K562 (cell line): ENCODE measurements around the gene RASGRP1. TPM values are rescaled to one million over a fixed set of nuclear protein-coding genes. Genes with fewer than 3 reads are reported as not detected.

Source experiments
- CREB3L1 ChIP-seq: fragments of 450-650 bp; IDR thresholded peaks from 2 replicates; pipeline ENCODE4 v1.6.1; 2014; ENCODE audit warnings: low read depth, mild to moderate bottlenecking, moderate library complexity, borderline replicate concordance
- E2F1 ChIP-seq: sonication (generic); formaldehyde crosslinking; IDR thresholded peaks from 2 replicates; pipeline ENCODE4 v1.8.1; 2023; ENCODE audit warnings: mild to moderate bottlenecking, missing genetic modification reagents, moderate library complexity
- ELF1 ChIP-seq: fragments of 200-800 bp; sonication (Bioruptor generic); IDR thresholded peaks from 2 replicates; pipeline ENCODE4 v1.6.1; 2016; ENCODE audit warnings: missing genetic modification characterization, missing compliant biosample characterization
- FOSL1 ChIP-seq: fragments of 200-800 bp; sonication (Bioruptor generic); conservative IDR thresholded peaks from 2 replicates; pipeline ENCODE4 v1.6.1; 2016; ENCODE audit warnings: missing genetic modification characterization, missing compliant biosample characterization
- HMGN3 ChIP-seq: IDR thresholded peaks from 2 replicates; pipeline ENCODE4 v1.6.1; 2011; ENCODE audit warnings: borderline replicate concordance, low read depth, mild to moderate bottlenecking, mixed read lengths, low read length; ENCODE audit not compliant: insufficient read length; ENCODE audit errors: extremely low read depth
- SMAD3 ChIP-seq: fragments of 450-650 bp; formaldehyde crosslinking; conservative IDR thresholded peaks from 2 replicates; pipeline ENCODE4 v1.4.0; 2020; ENCODE audit warnings: mild to moderate bottlenecking
- SRSF1 ChIP-seq: fragments of 200-400 bp; formaldehyde crosslinking; IDR thresholded peaks from 2 replicates; pipeline ENCODE4 v1.6.1; 2017; ENCODE audit warnings: mild to moderate bottlenecking, low read depth, low read length, moderate library complexity
- TBL1XR1 ChIP-seq, 2 experiments: IDR thresholded peaks; 2 replicates each; pipeline ENCODE4 v1.6.1; 2012; ENCODE audit warnings: improper control_type of control experiment in 2 of 2, low read length in 2 of 2, mild to moderate bottlenecking in 1 of 2
- TEAD4 ChIP-seq, 2 experiments: sonication (generic) in 1 of 2; formaldehyde crosslinking in 1 of 2; IDR thresholded peaks; 2 replicates each; pipeline versions ENCODE4 v1.6.1 to v1.8.0; 2012 to 2022; ENCODE audit warnings: borderline replicate concordance in 1 of 2, inconsistent platforms in 1 of 2, low read length in 1 of 2, mild to moderate bottlenecking in 1 of 2, missing genetic modification reagents in 1 of 2
- ZBTB1 ChIP-seq: sonication (generic); formaldehyde crosslinking; IDR thresholded peaks from 2 replicates; pipeline ENCODE4 v1.8.1; 2023; ENCODE audit warnings: missing genetic modification reagents, low read depth, mild to moderate bottlenecking, borderline replicate concordance
- ZFP30 ChIP-seq: fragments of 250-450 bp; sonication (Bioruptor Pico); IDR thresholded peaks from 2 replicates; pipeline ENCODE4 v1.8.0; 2022; ENCODE audit warnings: moderate library complexity, mild to moderate bottlenecking, inconsistent platforms, borderline replicate concordance
- ZNF143 ChIP-seq: sonication (generic); formaldehyde crosslinking; IDR thresholded peaks from 2 replicates; pipeline ENCODE4 v1.9.0; 2022; ENCODE audit warnings: mild to moderate bottlenecking, missing genetic modification reagents
- ZNF512 ChIP-seq: IDR thresholded peaks from 2 replicates; pipeline ENCODE4 v1.6.1; 2016; ENCODE audit warnings: missing genetic modification characterization, missing compliant biosample characterization
- ZNF699 ChIP-seq: fragments of 250-450 bp; sonication (Bioruptor Pico); IDR thresholded peaks from 2 replicates; pipeline ENCODE4 v1.8.0; 2021; ENCODE audit warnings: mild to moderate bottlenecking, moderate library complexity; ENCODE audit not compliant: insufficient replicate concordance
- polyA plus RNA-seq, 8 experiments: library from polyadenylated mRNA; depleted of rRNA in 4 of 8; stranded (reverse) in 5 of 8; unstranded in 3 of 8; fragments of >200 nt; fragmentation: Nextera tagmentation in 2 of 8; fragmentation: Illumina TruSeq in 1 of 8; extraction: Ambion mirVana in 2 of 8; extraction: Trizol in 1 of 8; gene quantifications; 2 replicates each; pipeline versions ENCODE4 v1.2.1 to v1.2.3, GENCODE V29; 2011 to 2014; ENCODE audit warnings: inconsistent platforms in 1 of 8, missing spikeins in 1 of 8
- total RNA-seq, 7 experiments: library from RNA; depleted of rRNA in 6 of 7; stranded (reverse); fragments of >200 nt in 6 of 7; fragmentation: Illumina TruSeq in 2 of 7; extraction: Trizol in 2 of 7; gene quantifications; 2 replicates each; pipeline versions ENCODE4 v1.2.1 to v1.2.3, GENCODE V29; 2011 to 2021; ENCODE audit warnings: low replicate concordance in 1 of 7
- TF ChIP-seq, protein P1 (sequence below): sonication (generic); formaldehyde crosslinking; IDR thresholded peaks from 2 replicates; pipeline ENCODE4 v1.8.1; 2023; ENCODE audit warnings: missing genetic modification reagents, mild to moderate bottlenecking, borderline replicate concordance

Gene RASGRP1
- total and polyA plus RNA-seq, 9 of the 15 experiments (the other 6 are each of a cell fraction or from before 2014, with no cell fraction given), result 0.14 to 0.72 (median 0.31) TPM

- TF ChIP-seq E2F1, result no peak
- TF ChIP-seq HMGN3, result no peak
- no peak for TF ChIP-seq ZNF699 (CRISPR knock-in tag)
- no peak for TF ChIP-seq TBL1XR1 (IDR thresholded peaks at IDR 0.05; ENCODE audit: low read length in 2 of 2)
- no peak for TF ChIP-seq TEAD4 (IDR thresholded peaks at IDR 0.05; ENCODE audit: low read length)
- TF ChIP-seq TEAD4 (CRISPR knock-in tag; IDR thresholded peaks at IDR 0.05; ENCODE audit: borderline replicate concordance), result no peak
- TF ChIP-seq SMAD3 (CRISPR knock-in tag), result no peak
- no peak for TF ChIP-seq CREB3L1
- TF ChIP-seq SRSF1, result no peak
- no peak for TF ChIP-seq FOSL1 (tag)
- TF ChIP-seq ZFP30 (CRISPR knock-in tag), result no peak
- TF ChIP-seq ELF1 (tag), result no peak
- TF ChIP-seq ZBTB1, result no peak
- TF ChIP-seq, protein P1, sequence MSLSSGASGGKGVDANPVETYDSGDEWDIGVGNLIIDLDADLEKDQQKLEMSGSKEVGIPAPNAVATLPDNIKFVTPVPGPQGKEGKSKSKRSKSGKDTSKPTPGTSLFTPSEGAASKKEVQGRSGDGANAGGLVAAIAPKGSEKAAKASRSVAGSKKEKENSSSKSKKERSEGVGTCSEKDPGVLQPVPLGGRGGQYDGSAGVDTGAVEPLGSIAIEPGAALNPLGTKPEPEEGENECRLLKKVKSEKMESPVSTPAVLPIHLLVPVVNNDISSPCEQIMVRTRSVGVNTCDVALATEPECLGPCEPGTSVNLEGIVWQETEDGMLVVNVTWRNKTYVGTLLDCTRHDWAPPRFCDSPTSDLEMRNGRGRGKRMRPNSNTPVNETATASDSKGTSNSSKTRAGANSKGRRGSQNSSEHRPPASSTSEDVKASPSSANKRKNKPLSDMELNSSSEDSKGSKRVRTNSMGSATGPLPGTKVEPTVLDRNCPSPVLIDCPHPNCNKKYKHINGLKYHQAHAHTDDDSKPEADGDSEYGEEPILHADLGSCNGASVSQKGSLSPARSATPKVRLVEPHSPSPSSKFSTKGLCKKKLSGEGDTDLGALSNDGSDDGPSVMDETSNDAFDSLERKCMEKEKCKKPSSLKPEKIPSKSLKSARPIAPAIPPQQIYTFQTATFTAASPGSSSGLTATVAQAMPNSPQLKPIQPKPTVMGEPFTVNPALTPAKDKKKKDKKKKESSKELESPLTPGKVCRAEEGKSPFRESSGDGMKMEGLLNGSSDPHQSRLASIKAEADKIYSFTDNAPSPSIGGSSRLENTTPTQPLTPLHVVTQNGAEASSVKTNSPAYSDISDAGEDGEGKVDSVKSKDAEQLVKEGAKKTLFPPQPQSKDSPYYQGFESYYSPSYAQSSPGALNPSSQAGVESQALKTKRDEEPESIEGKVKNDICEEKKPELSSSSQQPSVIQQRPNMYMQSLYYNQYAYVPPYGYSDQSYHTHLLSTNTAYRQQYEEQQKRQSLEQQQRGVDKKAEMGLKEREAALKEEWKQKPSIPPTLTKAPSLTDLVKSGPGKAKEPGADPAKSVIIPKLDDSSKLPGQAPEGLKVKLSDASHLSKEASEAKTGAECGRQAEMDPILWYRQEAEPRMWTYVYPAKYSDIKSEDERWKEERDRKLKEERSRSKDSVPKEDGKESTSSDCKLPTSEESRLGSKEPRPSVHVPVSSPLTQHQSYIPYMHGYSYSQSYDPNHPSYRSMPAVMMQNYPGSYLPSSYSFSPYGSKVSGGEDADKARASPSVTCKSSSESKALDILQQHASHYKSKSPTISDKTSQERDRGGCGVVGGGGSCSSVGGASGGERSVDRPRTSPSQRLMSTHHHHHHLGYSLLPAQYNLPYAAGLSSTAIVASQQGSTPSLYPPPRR, result no peak
- TF ChIP-seq ZNF512 (tag), result no peak
- TF ChIP-seq ZNF143 (CRISPR knock-in tag), result no peak
Observed at GRCh38 chr15:38563723-38564519, 693 bp downstream of the RASGRP1 start (continued).
